Measurements from ENCODE around the gene MYZAP.

MYZAP gene

DNA sequence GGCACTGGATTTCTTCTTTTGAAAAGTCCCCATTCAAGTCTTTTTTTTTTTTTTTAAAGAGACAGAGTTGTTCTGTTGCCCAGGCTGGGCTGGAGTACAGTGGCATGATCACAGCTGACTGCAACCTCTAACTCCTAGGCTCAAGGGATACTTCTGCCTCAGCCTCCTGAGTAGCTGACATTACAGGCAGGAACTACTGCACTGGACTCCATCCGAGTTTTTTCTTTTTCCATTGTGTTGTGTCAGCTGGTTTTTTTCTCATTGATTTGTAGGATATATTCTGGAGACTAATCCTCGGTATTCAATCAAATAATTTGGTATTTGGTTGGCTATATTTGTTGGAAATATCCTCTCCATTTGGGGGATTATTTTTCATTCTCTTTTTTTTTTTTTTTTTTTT lies 126.6 kb downstream of the MYZAP start:
- peaks cover 23% of the 10 kb centered on the region for H3K36me3 ChIP-seq
- H3K9me3 ChIP-seq, result no peaks in the 10 kb centered on the region
- TF ChIP-seq, protein P1, sequence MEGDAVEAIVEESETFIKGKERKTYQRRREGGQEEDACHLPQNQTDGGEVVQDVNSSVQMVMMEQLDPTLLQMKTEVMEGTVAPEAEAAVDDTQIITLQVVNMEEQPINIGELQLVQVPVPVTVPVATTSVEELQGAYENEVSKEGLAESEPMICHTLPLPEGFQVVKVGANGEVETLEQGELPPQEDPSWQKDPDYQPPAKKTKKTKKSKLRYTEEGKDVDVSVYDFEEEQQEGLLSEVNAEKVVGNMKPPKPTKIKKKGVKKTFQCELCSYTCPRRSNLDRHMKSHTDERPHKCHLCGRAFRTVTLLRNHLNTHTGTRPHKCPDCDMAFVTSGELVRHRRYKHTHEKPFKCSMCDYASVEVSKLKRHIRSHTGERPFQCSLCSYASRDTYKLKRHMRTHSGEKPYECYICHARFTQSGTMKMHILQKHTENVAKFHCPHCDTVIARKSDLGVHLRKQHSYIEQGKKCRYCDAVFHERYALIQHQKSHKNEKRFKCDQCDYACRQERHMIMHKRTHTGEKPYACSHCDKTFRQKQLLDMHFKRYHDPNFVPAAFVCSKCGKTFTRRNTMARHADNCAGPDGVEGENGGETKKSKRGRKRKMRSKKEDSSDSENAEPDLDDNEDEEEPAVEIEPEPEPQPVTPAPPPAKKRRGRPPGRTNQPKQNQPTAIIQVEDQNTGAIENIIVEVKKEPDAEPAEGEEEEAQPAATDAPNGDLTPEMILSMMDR (IDR thresholded peaks at IDR 0.05), result no peak
- H3K27me3 ChIP-seq, result no peaks in the 10 kb centered on the region
- H3K4me1 ChIP-seq (ENCODE audit: control insufficient read depth in 1 of 2, insufficient read depth in 1 of 2, low read depth in 1 of 2, low read length in 1 of 2), result no peaks in the 10 kb centered on the region
- H3K4me3 ChIP-seq (ENCODE audit: low read depth in 1 of 2, low read length in 1 of 2), result no peak overlapping the region
- no peak overlapping the region for H3K27ac ChIP-seq

DNA sequence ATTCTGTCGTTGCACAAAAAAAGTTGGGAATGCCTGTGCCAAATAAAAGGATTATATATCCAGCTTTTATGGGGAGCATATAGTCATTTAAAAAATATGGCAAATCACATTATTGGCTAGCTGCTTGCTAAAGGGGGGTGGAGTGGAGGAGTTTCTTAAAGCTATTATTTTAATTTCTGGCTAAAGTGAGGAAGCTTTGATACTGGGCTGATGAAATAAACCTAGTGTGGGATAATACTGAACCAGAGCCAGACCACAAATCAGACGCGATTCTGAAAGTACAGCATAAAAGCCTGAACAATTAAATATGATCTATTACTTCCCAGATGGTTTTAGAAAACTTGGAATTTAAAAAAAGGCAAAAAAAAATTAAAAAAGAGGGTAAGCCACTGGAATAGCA lies 129.2 kb downstream of the MYZAP start:
- no peaks in the 10 kb centered on the region for H3K4me1 ChIP-seq (ENCODE audit: control insufficient read depth in 1 of 2, insufficient read depth in 1 of 2, low read depth in 1 of 2, low read length in 1 of 2)
- TF ChIP-seq, protein P1 (IDR thresholded peaks at IDR 0.05), result no peak
- no peaks in the 10 kb centered on the region for H3K27me3 ChIP-seq
- no peak overlapping the region for H3K27ac ChIP-seq
- H3K9me3 ChIP-seq, result no peaks in the 10 kb centered on the region
- H3K36me3 ChIP-seq, result peaks cover 6% of the 10 kb centered on the region
- no peak overlapping the region for H3K4me3 ChIP-seq (ENCODE audit: low read depth in 1 of 2, low read length in 1 of 2)

DNA sequence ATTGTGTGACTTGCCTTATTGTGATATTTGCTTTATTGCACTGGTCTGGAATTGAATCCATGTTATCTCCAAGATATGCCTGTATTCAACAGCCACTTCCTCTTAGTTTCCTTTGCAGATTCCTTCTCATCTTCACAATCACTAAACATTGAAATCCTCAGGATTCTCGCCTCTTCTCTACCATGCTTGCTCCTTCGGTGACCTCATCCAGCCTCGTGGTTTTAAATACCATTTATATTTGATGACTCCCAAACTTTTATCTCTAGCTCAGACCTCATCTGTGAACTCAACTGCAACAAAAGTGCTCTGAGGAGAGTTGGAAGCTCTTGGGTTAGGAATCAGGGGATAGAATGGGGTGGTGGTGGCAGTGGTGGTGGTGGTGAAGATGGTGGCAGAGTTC lies 134.7 kb downstream of the MYZAP start:
- Histone ChIP-seq H3K4me3 (ENCODE audit: low read depth in 1 of 2, low read length in 1 of 2) (no peak overlapping the region), H3K27me3 (no peaks in the 10 kb centered on the region), H3K9me3 (no peaks in the 10 kb centered on the region), H3K4me1 (ENCODE audit: control insufficient read depth in 1 of 2, insufficient read depth in 1 of 2, low read depth in 1 of 2, low read length in 1 of 2) (no peaks in the 10 kb centered on the region), H3K36me3 (no peaks in the 10 kb centered on the region), H3K27ac (no peak overlapping the region)
- TF ChIP-seq, protein P1 (IDR thresholded peaks at IDR 0.05), result no peak

DNA sequence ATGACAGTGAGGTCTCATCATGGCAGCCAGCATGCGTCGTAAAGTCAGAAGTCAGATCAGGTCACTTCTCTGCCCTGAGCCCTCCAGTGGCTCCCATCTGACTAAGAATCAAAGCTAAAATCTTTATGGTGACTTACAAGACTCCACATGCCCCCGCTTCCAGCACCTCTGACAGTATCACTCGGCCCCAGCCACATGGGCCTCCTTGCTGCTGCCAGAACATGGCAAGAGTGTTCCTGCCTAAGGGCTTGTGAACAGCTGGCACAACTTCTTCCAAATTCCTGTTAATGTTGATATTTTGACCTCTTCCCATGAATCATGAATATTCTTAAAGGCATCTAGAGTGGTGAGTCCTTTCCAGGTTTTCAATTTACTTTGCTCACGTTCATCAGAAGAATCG lies 135.3 kb downstream of the MYZAP start:
- Histone ChIP-seq H3K4me1 (ENCODE audit: control insufficient read depth in 1 of 2, insufficient read depth in 1 of 2, low read depth in 1 of 2, low read length in 1 of 2) (no peaks in the 10 kb centered on the region), H3K27ac (no peak overlapping the region), H3K9me3 (no peaks in the 10 kb centered on the region), H3K4me3 (ENCODE audit: low read depth in 1 of 2, low read length in 1 of 2) (no peak overlapping the region), H3K27me3 (no peaks in the 10 kb centered on the region), H3K36me3 (no peaks in the 10 kb centered on the region)
- TF ChIP-seq, protein P1 (IDR thresholded peaks at IDR 0.05), result no peak

DNA sequence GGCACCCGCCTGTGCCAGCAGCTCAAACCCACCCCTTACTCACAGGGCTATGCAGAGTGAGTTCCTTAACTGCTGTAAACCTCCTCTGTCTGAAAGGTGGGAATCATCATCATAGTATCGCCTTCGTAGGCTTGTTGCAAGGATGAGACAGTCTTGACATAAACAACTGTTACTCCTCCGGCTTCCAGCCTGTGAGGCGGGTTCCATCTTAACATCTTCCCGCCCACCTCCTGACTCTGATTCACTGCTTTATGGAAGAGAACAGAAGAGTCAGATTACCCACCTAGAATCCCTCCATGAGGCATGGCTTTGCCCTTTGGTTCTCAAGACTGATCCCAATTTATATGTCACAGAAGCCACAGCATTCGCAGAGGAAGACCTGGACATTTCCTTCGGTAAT lies 136.7 kb downstream of the MYZAP start:
- Histone ChIP-seq H3K27ac (no peak overlapping the region), H3K4me3 (ENCODE audit: low read depth in 1 of 2, low read length in 1 of 2) (no peak overlapping the region), H3K27me3 (no peaks in the 10 kb centered on the region), H3K4me1 (ENCODE audit: control insufficient read depth in 1 of 2, insufficient read depth in 1 of 2, low read depth in 1 of 2, low read length in 1 of 2) (no peaks in the 10 kb centered on the region), H3K36me3 (no peaks in the 10 kb centered on the region), H3K9me3 (no peaks in the 10 kb centered on the region)
- TF ChIP-seq, protein P1 (IDR thresholded peaks at IDR 0.05), result no peak

DNA sequence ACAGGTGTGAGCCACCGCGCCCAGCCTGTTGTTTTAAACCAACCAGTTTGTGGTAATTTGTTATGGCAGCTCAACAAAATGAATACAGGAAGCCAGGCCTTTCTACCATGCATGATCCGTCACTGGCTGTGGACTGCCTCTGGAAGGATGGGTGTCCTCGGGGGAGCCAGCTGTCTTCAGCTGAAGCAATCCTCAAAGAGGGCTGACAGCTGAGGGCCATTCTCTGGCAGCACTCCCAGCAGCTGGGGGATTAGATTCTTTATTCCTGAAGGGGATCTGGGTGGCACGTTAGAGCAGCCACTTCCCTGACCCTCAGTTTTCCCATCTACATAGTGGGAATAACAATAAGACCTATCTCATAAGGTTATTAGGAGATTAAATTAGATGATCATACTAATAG lies 139.2 kb downstream of the MYZAP start:
- H3K4me1 ChIP-seq (ENCODE audit: control insufficient read depth in 1 of 2, insufficient read depth in 1 of 2, low read depth in 1 of 2, low read length in 1 of 2), result no peaks in the 10 kb centered on the region
- no peaks in the 10 kb centered on the region for H3K36me3 ChIP-seq
- no peak overlapping the region for H3K4me3 ChIP-seq (ENCODE audit: low read depth in 1 of 2, low read length in 1 of 2)
- H3K9me3 ChIP-seq, result no peaks in the 10 kb centered on the region
- H3K27ac ChIP-seq, result no peak overlapping the region
- H3K27me3 ChIP-seq, result no peaks in the 10 kb centered on the region
- TF ChIP-seq, protein P1 (IDR thresholded peaks at IDR 0.05), result no peak

Measured in neutrophil (primary cell).